NCI-H2196 treated with DMSO at 0.1 percent for 48 hours (cell line): ENCODE data around the gene EFHC1.

Experiments used
- DNase-seq: peaks from one replicate; lab custom pipeline; 2025; ENCODE audit not compliant: unreplicated experiment; lab: John Stamatoyannopoulos, UW

The EFHC1 gene

GRCh38 chr6:52538252-52538900 is 118.2 kb downstream of the EFHC1 start:
- no peak for DNase-seq

- DNase-seq: no peak
These were observed 118.8 kb downstream of the EFHC1 start for GRCh38 chr6:52538901-52539354.

- no peak for DNase-seq
These were observed 119.5 kb downstream of the EFHC1 start for GRCh38 chr6:52539607-52540006.

GRCh38 chr6:52540286-52540902 is 120.3 kb downstream of the EFHC1 start:
- no peak for DNase-seq

DNA sequence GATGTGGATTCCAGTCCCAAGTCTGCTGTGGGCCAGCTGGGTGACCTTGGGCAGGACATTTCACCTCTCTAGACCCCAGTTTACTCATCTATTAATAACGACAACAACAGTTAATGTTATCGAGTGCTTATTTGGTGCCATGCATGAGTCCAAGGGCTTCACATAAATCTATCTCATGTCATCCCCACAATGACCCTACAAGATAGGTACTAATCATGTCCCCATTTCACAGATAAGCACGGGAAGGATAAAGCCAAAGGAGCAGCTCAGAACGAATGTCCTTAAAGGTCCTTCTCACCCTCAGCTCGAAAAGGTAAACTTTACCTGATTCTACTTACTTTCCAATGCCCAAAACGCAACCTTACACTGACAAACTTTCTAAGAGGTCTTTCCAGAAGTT is 121.0 kb downstream of the EFHC1 start:
- DNase-seq: no peak

- DNase-seq: no peak
These were observed 123.1 kb downstream of the EFHC1 start for GRCh38 chr6:52543262-52543661.

- DNase-seq: no peak
These were observed 123.8 kb downstream of the EFHC1 start for GRCh38 chr6:52543729-52544601.

GRCh38 chr6:52544602-52545405 is 124.7 kb downstream of the EFHC1 start:
- DNase-seq: no peak

GRCh38 chr6:52545406-52546119 is 125.4 kb downstream of the EFHC1 start:
- no peak for DNase-seq

GRCh38 chr6:52546192-52546591 is 126.0 kb downstream of the EFHC1 start:
- no peak for DNase-seq

DNA sequence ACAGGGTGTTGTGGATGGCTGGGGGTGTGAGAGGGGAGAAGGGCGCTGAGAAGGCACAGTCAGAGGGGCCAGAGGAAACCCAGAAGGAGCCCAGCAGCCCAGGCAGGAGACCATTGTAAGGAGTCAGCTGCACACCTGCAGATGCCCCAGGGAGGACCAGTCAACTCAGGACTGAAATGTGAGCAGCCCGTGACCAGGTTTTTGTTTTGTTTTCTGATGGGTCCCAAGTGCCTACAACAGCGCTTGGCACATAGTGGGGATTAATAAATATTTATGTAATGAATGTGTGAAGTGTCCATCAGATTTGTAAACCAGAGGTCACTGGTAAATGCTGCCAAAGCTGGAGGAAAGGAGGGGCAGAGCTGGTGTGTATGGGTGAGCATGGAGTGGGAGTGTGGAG is 126.5 kb downstream of the EFHC1 start:
- DNase-seq: no peak

- no peak for DNase-seq
These were observed 127.7 kb downstream of the EFHC1 start for GRCh38 chr6:52547647-52548352.

DNA sequence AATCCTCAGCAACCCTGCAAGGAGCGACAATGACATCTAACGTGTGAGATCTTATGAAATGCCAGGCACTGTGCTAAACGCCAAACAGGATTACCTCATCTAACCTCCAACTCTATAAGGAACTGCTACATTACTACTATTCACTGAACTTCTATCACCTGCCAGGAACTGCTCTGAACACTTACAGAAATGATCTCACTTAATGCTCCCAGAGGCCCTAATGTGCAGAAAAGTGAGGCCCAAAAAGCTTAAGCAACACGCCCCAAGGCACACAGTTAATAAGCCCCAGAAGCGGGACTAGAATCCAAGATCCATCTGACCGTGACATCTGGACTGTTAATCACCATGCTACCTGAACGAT is 128.2 kb downstream of the EFHC1 start:
- DNase-seq: no peak

GRCh38 chr6:52548999-52549398 is 128.9 kb downstream of the EFHC1 start:
- no peak for DNase-seq

DNA sequence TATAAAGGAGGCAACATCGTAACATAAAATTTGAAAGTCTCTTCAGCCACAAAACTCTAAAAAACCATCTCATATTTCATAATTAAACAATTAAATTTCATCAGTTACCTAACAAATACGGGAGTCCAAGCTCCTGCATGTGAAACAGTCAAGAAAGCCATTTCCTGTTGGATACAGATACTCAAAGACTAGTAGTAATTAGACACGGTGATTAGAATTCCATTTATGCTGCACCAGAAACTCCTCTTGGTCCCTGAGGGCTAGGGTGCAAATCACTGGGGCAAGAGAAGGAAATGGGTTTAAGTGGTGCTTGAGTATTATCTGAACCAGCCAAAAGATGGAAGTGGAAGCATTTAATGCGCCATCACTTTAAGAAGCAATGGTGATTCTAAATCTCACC is 129.3 kb downstream of the EFHC1 start:
- DNase-seq: no peak

- no peak for DNase-seq
These were observed 130.0 kb downstream of the EFHC1 start for GRCh38 chr6:52550014-52550575.

- DNase-seq: no peak
These were observed 130.7 kb downstream of the EFHC1 start for GRCh38 chr6:52550870-52551269.

DNA sequence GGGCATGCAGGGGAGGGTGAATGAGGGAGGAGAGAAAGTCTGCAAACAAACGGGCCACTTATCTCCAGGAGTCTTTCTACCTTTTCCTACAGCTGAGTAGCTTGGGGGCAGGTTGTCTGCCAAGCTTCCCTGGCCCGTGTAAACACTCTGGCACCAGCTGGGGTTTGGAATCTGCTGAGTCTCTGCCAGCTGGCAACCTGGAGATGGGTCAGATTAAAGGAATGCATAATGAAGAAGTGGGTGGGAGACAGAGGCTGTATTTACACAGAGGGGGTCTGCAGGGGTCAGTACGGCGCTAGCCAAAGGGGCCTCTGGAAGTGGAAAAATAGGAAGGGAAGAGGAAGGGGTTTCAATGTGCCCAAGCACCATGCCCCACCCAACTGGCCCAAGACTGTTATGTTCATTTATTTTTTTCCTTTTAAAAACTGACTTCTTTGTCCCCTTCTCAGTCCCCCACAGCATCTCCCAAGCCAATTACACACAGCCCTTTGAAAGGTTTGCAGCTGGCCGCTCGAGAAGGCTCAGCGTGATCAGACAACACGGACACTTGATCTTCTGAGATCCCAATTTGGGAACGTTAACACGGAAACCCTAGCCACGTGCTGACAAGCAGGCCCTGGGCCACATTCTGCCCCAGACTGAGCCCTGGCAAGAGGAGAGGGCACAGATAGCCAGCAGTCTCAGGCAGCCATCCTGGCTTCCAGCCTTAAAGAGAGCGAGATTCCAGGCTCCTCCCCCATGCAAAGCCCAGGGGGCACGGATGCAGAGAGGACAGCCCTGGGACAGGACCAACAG is 131.5 kb downstream of the EFHC1 start:
- DNase-seq: peak; percentile 91

GRCh38 chr6:52552278-52552643 is 132.1 kb downstream of the EFHC1 start:
- DNase-seq: no peak
